ENCODE measurements around the gene REEP3.

DNA sequence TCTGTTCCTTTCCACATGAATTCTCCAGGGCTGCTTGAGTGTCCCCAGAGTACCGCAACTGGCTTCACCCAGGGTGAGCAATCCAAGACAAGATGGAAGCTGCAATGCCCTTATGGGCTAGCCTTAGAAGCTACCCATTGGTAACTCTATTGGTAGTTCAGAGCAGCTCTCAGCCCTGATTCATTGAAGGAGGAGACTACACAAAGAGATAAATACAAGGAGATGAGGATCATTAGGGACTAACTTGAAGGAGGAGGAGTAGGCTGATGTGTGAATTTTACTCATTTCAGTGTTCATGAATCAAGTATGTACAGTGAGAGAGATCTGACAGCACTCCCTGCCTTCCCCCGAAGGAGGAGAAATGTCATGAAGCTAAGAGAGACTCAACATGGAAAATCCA is 124.0 kb downstream of the REEP3 start:
- TF ChIP-seq POLR2A (IDR thresholded peaks at IDR 0.05), result no peak
- TF ChIP-seq, protein P1, sequence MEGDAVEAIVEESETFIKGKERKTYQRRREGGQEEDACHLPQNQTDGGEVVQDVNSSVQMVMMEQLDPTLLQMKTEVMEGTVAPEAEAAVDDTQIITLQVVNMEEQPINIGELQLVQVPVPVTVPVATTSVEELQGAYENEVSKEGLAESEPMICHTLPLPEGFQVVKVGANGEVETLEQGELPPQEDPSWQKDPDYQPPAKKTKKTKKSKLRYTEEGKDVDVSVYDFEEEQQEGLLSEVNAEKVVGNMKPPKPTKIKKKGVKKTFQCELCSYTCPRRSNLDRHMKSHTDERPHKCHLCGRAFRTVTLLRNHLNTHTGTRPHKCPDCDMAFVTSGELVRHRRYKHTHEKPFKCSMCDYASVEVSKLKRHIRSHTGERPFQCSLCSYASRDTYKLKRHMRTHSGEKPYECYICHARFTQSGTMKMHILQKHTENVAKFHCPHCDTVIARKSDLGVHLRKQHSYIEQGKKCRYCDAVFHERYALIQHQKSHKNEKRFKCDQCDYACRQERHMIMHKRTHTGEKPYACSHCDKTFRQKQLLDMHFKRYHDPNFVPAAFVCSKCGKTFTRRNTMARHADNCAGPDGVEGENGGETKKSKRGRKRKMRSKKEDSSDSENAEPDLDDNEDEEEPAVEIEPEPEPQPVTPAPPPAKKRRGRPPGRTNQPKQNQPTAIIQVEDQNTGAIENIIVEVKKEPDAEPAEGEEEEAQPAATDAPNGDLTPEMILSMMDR (IDR thresholded peaks at IDR 0.05 in 4 of 5, conservative IDR thresholded peaks at IDR 0.05 in 1 of 5), result no peak
